Body of pancreas (tissue), 4 donors: Measurements from ENCODE around the gene UGGT2. TPM values are rescaled to one million over a fixed set of nuclear protein-coding genes. Genes with fewer than 3 reads are reported as not detected.

ENCODE experiments used
- ATAC-seq: fragments of 150-250 bp; one replicate; pipeline ENCODE4 v1.9.1; 2016
- DNase-seq, 4 donors: peaks; one replicate each; pipeline ENCODE4 v3.0.0-alpha.2; 2019
- H3K27ac ChIP-seq, 4 donors: fragments of 200-600 bp; sonication (generic); 1 replicate in 3 of 4; 2 replicates in 1 of 4; pipeline versions ENCODE4 v1.5.1 to v1.6.1; 2016 to 2019; ENCODE audit warnings: mild to moderate bottlenecking in 1 of 4, mixed read lengths in 1 of 4, moderate library complexity in 1 of 4
- H3K27me3 ChIP-seq, 2 donors: fragments of 200-600 bp; sonication (generic); one replicate each; pipeline ENCODE4 v1.6.0; 2016; ENCODE audit warnings: mild to moderate bottlenecking in 1 of 2
- H3K36me3 ChIP-seq, 2 donors: fragments of 200-600 bp; sonication (generic); replicated peaks in 1 of 2; 2 replicates each; pipeline ENCODE4 v1.5.1; 2016; ENCODE audit warnings: low read depth in 2 of 2; ENCODE audit not compliant: insufficient read depth in 1 of 2
- H3K4me1 ChIP-seq: fragments of 200-600 bp; sonication (generic); one replicate; pipeline ENCODE4 v1.6.0; 2016
- H3K4me3 ChIP-seq, 2 donors: fragments of 200-600 bp; sonication (generic); 1 replicate in 1 of 2; 2 replicates in 1 of 2; pipeline ENCODE4 v1.5.1; 2016 to 2019
- H3K9me3 ChIP-seq, 3 donors: fragments of 200-600 bp; sonication (generic); 1 replicate in 2 of 3; 2 replicates in 1 of 3; pipeline ENCODE4 v1.5.1; 2016
- POLR2A ChIP-seq, 3 donors: fragments of 450-650 bp; IDR thresholded peaks; one replicate each; pipeline ENCODE4 v1.6.1; 2016; ENCODE audit warnings: antibody characterized with exemption in 3 of 3, mild to moderate bottlenecking in 2 of 3
- WGBS, 2 donors: methylation state at CpG; one replicate each; pipeline ENCODE4 v1.1.5; 2017; 5-methylcytosine and 5-hydroxymethylcytosine counted together
- intact Hi-C: fragments of 100-400 bp; cut with DNase I; formaldehyde crosslinking; loops from one replicate; pipeline ENCODE4 v1.15.1; 2023
- total RNA-seq, 2 donors: library from RNA; depleted of rRNA; stranded (reverse); fragments of >200 nt; gene quantifications; one replicate each; pipeline ENCODE4 v1.1.0, GENCODE V29; 2016
- TF ChIP-seq, protein P1 (sequence below), 7 experiments: fragments of 450-650 bp in 4 of 7; fragments of 200-600 bp in 3 of 7; sonication (generic) in 3 of 7; IDR thresholded peaks; one replicate each; pipeline ENCODE4 v1.5.1; 2016 to 2019; ENCODE audit warnings: antibody characterized with exemption in 7 of 7

The UGGT2 gene
- total RNA-seq, 2 donors from 2014 or later: 49.8 TPM

GRCh38 chr13:95903569-95903968, 149.6 kb downstream of the UGGT2 start:
- TF ChIP-seq, protein P1, sequence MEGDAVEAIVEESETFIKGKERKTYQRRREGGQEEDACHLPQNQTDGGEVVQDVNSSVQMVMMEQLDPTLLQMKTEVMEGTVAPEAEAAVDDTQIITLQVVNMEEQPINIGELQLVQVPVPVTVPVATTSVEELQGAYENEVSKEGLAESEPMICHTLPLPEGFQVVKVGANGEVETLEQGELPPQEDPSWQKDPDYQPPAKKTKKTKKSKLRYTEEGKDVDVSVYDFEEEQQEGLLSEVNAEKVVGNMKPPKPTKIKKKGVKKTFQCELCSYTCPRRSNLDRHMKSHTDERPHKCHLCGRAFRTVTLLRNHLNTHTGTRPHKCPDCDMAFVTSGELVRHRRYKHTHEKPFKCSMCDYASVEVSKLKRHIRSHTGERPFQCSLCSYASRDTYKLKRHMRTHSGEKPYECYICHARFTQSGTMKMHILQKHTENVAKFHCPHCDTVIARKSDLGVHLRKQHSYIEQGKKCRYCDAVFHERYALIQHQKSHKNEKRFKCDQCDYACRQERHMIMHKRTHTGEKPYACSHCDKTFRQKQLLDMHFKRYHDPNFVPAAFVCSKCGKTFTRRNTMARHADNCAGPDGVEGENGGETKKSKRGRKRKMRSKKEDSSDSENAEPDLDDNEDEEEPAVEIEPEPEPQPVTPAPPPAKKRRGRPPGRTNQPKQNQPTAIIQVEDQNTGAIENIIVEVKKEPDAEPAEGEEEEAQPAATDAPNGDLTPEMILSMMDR (IDR thresholded peaks at IDR 0.05): no peak
- no peak for TF ChIP-seq POLR2A (IDR thresholded peaks at IDR 0.05)
- H3K4me1 ChIP-seq: no peaks in the 10 kb centered on the region
- DNase-seq: no peak
- intact Hi-C loops: no loop called here
- 93 to 97% methylated on average over 1 of the region's 1 CpG for WGBS, 2 donors
- no peaks in the 10 kb centered on the region for H3K36me3 ChIP-seq
- no peak overlapping the region for H3K4me3 ChIP-seq
- H3K27me3 ChIP-seq: no peaks in the 10 kb centered on the region
- H3K27ac ChIP-seq: no peak overlapping the region
- H3K9me3 ChIP-seq: no peaks in the 10 kb centered on the region
- ATAC-seq: no peak

- no peaks in the 10 kb centered on the region for H3K27me3 ChIP-seq
- no peaks in the 10 kb centered on the region for H3K9me3 ChIP-seq
- 57 to 68% methylated on average over 1 of the region's 1 CpG for WGBS, 2 donors
- TF ChIP-seq, protein P1 (IDR thresholded peaks at IDR 0.05): no peak
- no peak for TF ChIP-seq POLR2A (IDR thresholded peaks at IDR 0.05)
- intact Hi-C loops: no loop called here
- DNase-seq (no peak), ATAC-seq (no peak)
- no peaks in the 10 kb centered on the region for H3K36me3 ChIP-seq
- H3K27ac ChIP-seq: no peak overlapping the region
- H3K4me1 ChIP-seq: no peaks in the 10 kb centered on the region
- H3K4me3 ChIP-seq: no peak overlapping the region
Observed at GRCh38 chr13:95902741-95903140, 150.5 kb downstream of the UGGT2 start.

DNA sequence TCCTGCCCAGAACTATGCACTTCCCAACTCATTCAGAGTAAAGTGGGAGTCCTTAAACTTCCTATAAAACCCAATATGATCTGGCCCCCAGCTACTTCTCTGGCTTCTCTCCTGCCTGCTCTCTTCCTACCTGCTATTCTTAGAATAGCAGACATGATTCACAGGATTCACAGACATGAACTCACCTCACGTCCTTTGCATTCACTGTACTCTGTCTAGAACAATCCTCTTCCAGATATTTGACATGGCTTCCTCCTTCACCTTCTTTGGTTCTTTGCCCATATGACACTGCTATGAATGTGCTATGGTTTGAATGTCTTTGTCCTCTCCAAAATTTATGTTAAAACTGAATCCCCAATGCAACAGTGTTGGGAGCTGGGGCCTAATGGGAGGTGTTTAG, 154.9 kb downstream of the UGGT2 start:
- no peaks in the 10 kb centered on the region for H3K27me3 ChIP-seq

GRCh38 chr13:95896301-95896700, 156.9 kb downstream of the UGGT2 start:
- intact Hi-C loops: no loop called here
- no peak for DNase-seq
- no peak for ATAC-seq
- Histone ChIP-seq H3K36me3 (peaks cover 0 to 7% of the 10 kb centered on the region in 2 donors), H3K9me3 (no peaks in the 10 kb centered on the region), H3K4me1 (no peaks in the 10 kb centered on the region), H3K27ac (no peak overlapping the region), H3K27me3 (no peaks in the 10 kb centered on the region), H3K4me3 (no peak overlapping the region)
- 72 to 79% methylated on average over 3 of the region's 3 CpGs for WGBS, 2 donors
- TF ChIP-seq POLR2A (IDR thresholded peaks at IDR 0.05): no peak
- TF ChIP-seq, protein P1 (IDR thresholded peaks at IDR 0.05): no peak

More for the DNA sequence above, 154.9 kb downstream of the UGGT2 start:
- 97 to 100% methylated on average over 1 of the region's 1 CpG for WGBS, 2 donors
- Histone ChIP-seq H3K4me1 (no peaks in the 10 kb centered on the region), H3K4me3 (no peak overlapping the region), H3K36me3 (peaks cover 0 to 7% of the 10 kb centered on the region in 2 donors), H3K9me3 (no peaks in the 10 kb centered on the region), H3K27ac (no peak overlapping the region)
- TF ChIP-seq, protein P1 (IDR thresholded peaks at IDR 0.05): no peak
- DNase-seq (no peak), ATAC-seq (no peak)
- intact Hi-C loops: no loop called here

- TF ChIP-seq POLR2A (IDR thresholded peaks at IDR 0.05): no peak
- TF ChIP-seq, protein P1 (IDR thresholded peaks at IDR 0.05): no peak
- no peak overlapping the region for H3K4me3 ChIP-seq
- ATAC-seq (no peak), DNase-seq (no peak)
- H3K27ac ChIP-seq: no peak overlapping the region
- H3K36me3 ChIP-seq: peaks cover 0 to 7% of the 10 kb centered on the region in 2 donors
- no peaks in the 10 kb centered on the region for H3K9me3 ChIP-seq
- WGBS, 2 donors: 95 to 98% methylated on average over 5 of the region's 5 CpGs
- no peaks in the 10 kb centered on the region for H3K4me1 ChIP-seq
- H3K27me3 ChIP-seq: no peaks in the 10 kb centered on the region
- intact Hi-C loops: no loop called here
Observed at GRCh38 chr13:95893861-95894260, 159.3 kb downstream of the UGGT2 start.
